Measurements from ENCODE around the gene MIOX. TPM values are rescaled to one million over a fixed set of nuclear protein-coding genes. Genes with fewer than 3 reads are reported as not detected.

Gene MIOX
- total RNA-seq, 4 donors from 2014 or later = not detected

DNA sequence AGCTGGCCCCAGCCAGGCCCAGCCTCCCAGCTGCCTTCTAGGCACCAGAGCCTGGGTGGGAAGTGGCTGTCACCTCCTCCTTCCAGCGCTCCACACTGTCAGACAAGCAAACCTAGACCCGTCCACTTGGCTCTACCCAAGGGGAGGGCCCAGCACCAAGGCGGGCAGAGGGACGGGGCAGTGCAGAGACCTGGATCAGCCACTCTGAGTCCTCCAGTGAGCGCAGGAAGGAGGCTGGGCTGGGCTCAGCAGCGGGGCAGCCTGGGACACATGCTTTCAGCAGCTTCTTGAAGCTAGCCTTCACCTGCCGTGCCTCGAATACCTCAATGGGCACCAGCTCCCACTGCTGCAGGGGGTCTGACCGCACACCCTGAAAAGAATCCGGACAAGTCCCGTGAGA, 30.6 kb upstream of the MIOX start:
- peaks cover 0 to 69% of the 10 kb centered on the region in 2 donors for H3K36me3 ChIP-seq
- H3K4me3 ChIP-seq = no peak overlapping the region
- DNase-seq = no peak

DNA sequence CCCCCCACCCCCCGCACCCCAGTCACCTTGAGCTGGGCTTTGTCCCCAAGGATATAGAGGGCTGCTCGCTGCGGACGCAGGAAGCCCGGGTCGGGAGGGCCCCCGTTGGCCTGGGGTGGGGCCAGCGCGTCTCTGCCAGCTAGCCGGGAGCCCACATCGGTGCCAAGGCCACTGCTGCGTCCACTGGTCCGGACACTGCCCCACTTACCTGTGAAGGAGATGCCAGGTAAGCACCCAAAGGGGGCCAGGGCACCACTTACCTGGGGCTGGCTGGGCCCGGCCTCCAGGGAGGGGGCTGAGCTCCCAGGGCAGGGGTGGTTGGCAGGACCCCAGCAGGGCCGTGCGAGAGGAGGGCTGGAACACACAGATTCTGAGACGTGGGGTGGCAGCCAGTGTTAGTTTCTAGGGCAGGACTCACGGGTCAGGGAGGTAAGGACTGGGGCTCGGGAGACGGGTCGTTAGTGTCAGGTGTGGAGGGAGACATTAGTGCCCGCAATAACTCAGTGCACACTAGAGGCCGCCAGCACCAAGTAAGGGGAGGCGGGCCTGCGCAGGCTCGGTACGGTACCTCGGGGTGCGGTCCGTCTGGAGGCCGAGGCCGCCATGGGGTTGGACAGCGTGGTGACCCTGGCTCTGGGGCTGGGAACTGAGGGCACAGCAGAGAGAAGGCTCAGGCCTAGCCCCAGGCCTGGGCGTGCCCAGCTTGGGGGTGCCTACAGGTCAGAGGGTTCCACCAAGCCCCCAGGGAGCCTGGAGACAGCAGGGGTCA, 30.0 kb upstream of the MIOX start:
- in situ Hi-C loops (cut with MboI; ENCODE audit: low sequenced_read_pairs in 4 of 4) = no loop called here
- ATAC-seq (no peak), DNase-seq (no peak)
- H3K9me3 ChIP-seq = no peaks in the 10 kb centered on the region
- H3K4me3 ChIP-seq = no peak overlapping the region
- TF ChIP-seq, protein P1, sequence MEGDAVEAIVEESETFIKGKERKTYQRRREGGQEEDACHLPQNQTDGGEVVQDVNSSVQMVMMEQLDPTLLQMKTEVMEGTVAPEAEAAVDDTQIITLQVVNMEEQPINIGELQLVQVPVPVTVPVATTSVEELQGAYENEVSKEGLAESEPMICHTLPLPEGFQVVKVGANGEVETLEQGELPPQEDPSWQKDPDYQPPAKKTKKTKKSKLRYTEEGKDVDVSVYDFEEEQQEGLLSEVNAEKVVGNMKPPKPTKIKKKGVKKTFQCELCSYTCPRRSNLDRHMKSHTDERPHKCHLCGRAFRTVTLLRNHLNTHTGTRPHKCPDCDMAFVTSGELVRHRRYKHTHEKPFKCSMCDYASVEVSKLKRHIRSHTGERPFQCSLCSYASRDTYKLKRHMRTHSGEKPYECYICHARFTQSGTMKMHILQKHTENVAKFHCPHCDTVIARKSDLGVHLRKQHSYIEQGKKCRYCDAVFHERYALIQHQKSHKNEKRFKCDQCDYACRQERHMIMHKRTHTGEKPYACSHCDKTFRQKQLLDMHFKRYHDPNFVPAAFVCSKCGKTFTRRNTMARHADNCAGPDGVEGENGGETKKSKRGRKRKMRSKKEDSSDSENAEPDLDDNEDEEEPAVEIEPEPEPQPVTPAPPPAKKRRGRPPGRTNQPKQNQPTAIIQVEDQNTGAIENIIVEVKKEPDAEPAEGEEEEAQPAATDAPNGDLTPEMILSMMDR (IDR thresholded peaks at IDR 0.05 in 4 of 5, conservative IDR thresholded peaks at IDR 0.05 in 1 of 5) = no peak
- no peak for TF ChIP-seq POLR2A (IDR thresholded peaks at IDR 0.05)
- H3K27me3 ChIP-seq = no peaks in the 10 kb centered on the region
- H3K27ac ChIP-seq = no peak overlapping the region
- peaks cover 0 to 75% of the 10 kb centered on the region in 2 donors for H3K36me3 ChIP-seq
- intact Hi-C loops (cut with DNase I; ENCODE audit: low total_unique reads) = no loop called here
- no peaks in the 10 kb centered on the region for H3K4me1 ChIP-seq

More for the DNA sequence above, 30.6 kb upstream of the MIOX start:
- in situ Hi-C loops (cut with MboI; ENCODE audit: low sequenced_read_pairs in 4 of 4) (no loop called here), intact Hi-C loops (cut with DNase I; ENCODE audit: low total_unique reads) (no loop called here)
- Histone ChIP-seq H3K4me1 (no peaks in the 10 kb centered on the region), H3K9me3 (no peaks in the 10 kb centered on the region), H3K27ac (no peak overlapping the region), H3K27me3 (no peaks in the 10 kb centered on the region)
- no peak for TF ChIP-seq POLR2A (IDR thresholded peaks at IDR 0.05)
- TF ChIP-seq, protein P1 (IDR thresholded peaks at IDR 0.05 in 4 of 5, conservative IDR thresholded peaks at IDR 0.05 in 1 of 5) = no peak
- ATAC-seq = no peak

DNA sequence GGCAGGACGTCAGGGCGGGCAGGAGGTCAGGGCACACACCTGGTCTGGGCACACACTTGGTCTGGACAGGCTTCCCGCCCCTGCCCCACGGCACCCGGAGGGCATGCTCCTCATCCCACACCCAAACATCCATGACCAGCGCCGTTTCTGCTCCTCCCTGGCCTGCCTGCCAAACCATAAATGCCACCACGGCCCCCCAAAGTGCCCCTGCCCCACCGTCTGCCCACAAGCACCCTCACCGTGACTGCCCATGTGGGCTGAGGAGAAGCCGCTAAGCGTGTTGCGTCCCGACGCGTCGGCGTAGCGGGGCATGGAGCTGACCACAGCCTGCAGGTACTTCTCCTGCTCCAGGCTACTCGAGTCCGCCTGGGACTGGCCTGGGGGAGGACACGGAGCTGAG, 27.6 kb upstream of the MIOX start:
- H3K9me3 ChIP-seq = no peaks in the 10 kb centered on the region
- ATAC-seq (no peak), DNase-seq (no peak)
- H3K27ac ChIP-seq = no peak overlapping the region
- intact Hi-C loops (cut with DNase I; ENCODE audit: low total_unique reads) = no loop called here
- H3K36me3 ChIP-seq = peaks cover 0 to 96% of the 10 kb centered on the region in 2 donors
- no peaks in the 10 kb centered on the region for H3K27me3 ChIP-seq
- in situ Hi-C loops (cut with MboI; ENCODE audit: low sequenced_read_pairs in 4 of 4) = no loop called here
- no peaks in the 10 kb centered on the region for H3K4me1 ChIP-seq
- no peak overlapping the region for H3K4me3 ChIP-seq
- no peak for TF ChIP-seq POLR2A (IDR thresholded peaks at IDR 0.05)
- TF ChIP-seq, protein P1 (IDR thresholded peaks at IDR 0.05 in 4 of 5, conservative IDR thresholded peaks at IDR 0.05 in 1 of 5) = no peak

- no peak overlapping the region for H3K27ac ChIP-seq
- H3K9me3 ChIP-seq = no peaks in the 10 kb centered on the region
- DNase-seq = no peak
- in situ Hi-C loops (cut with MboI; ENCODE audit: low sequenced_read_pairs in 4 of 4) = no loop called here
- peaks cover 0 to 96% of the 10 kb centered on the region in 2 donors for H3K36me3 ChIP-seq
- intact Hi-C loops (cut with DNase I; ENCODE audit: low total_unique reads) = no loop called here
- no peaks in the 10 kb centered on the region for H3K27me3 ChIP-seq
- no peak for TF ChIP-seq POLR2A (IDR thresholded peaks at IDR 0.05)
- TF ChIP-seq, protein P1 (IDR thresholded peaks at IDR 0.05 in 4 of 5, conservative IDR thresholded peaks at IDR 0.05 in 1 of 5) = no peak
- H3K4me3 ChIP-seq = no peak overlapping the region
- no peaks in the 10 kb centered on the region for H3K4me1 ChIP-seq
- ATAC-seq = no peak
Observed at GRCh38 chr22:50459496-50460140, 27.0 kb upstream of the MIOX start.
